ENCODE data around the gene FGF3. TPM values are rescaled to one million over a fixed set of nuclear protein-coding genes. Genes with fewer than 3 reads are reported as not detected.

The FGF3 gene
- total and polyA plus RNA-seq, 10 donors, result not detected

- peaks cover 0 to 3% (median 0%) of the 10 kb centered on the region in 6 donors for H3K4me1 ChIP-seq
- WGBS, 5 donors, result 79 to 93% (median 90%) methylated on average over 11 to 12 of the region's 12 CpGs
- H3K27ac ChIP-seq, result no peak overlapping the region
- H3K9me3 ChIP-seq, result no peaks in the 10 kb centered on the region
- H3K36me3 ChIP-seq, result no peaks in the 10 kb centered on the region
- TF ChIP-seq POLR2AphosphoS5 (IDR thresholded peaks at IDR 0.05) (no peak), POLR2A (IDR thresholded peaks at IDR 0.05) (no peak)
- TF ChIP-seq, protein P1, sequence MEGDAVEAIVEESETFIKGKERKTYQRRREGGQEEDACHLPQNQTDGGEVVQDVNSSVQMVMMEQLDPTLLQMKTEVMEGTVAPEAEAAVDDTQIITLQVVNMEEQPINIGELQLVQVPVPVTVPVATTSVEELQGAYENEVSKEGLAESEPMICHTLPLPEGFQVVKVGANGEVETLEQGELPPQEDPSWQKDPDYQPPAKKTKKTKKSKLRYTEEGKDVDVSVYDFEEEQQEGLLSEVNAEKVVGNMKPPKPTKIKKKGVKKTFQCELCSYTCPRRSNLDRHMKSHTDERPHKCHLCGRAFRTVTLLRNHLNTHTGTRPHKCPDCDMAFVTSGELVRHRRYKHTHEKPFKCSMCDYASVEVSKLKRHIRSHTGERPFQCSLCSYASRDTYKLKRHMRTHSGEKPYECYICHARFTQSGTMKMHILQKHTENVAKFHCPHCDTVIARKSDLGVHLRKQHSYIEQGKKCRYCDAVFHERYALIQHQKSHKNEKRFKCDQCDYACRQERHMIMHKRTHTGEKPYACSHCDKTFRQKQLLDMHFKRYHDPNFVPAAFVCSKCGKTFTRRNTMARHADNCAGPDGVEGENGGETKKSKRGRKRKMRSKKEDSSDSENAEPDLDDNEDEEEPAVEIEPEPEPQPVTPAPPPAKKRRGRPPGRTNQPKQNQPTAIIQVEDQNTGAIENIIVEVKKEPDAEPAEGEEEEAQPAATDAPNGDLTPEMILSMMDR (IDR thresholded peaks at IDR 0.05 in 8 of 11, conservative IDR thresholded peaks at IDR 0.05 in 3 of 11), result no peak
- H3K27me3 ChIP-seq (replicated peaks in 1 of 7), result peaks cover 0 to 76% (median 29%) of the 10 kb centered on the region in 7 donors
- no peak overlapping the region for H3K4me3 ChIP-seq
- intact Hi-C loops (cut with DNase I; ENCODE audit: low total_unique reads), result no loop called here
- peak; percentile 64 for DNase-seq
These were observed 15.0 kb upstream of the FGF3 start for GRCh38 chr11:69834251-69834650.

DNA sequence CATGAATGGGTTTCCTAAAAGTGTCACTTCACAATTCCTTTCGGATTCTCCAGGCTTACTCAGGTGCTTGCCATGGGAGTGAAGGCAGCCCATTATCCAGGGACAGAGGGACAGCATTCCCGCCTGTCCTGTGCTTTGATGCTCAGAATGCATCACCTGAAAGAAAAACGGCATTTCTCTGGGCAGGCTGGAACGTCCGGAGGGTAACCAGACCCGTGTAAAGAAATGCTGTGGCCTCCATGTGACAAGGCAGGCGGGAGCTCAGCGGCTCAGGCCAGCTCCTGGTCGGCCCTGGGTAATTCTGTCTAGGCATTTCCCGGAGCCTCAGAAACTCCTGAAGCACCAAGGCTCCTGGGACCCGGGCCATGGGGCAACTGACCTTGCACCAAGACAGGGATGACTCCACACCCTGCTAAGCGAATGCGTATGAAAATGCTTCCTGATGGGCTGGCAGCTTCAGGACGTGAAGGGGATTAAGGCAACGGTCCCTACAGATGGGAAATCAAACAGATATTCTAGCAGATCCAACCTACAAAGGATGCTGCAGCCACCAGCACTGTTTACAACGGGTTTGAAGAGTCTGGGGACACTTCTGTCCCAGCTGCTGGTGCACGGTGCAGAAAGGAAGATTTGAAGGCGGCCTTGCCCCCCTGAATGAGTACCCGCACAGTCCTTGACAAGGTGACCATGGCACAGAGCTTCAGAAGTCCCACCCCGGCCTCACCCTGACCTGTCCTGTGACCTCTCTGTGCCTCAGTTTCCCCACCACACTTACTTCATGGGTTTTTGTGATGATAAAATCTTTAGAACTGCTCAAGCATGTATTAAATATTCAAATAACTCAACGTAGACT lies 13.6 kb upstream of the FGF3 start:
- peak; percentile 32 for DNase-seq
- Histone ChIP-seq H3K36me3 (no peaks in the 10 kb centered on the region), H3K9me3 (peaks cover 0 to 5% (median 0%) of the 10 kb centered on the region in 8 donors), H3K27me3 (replicated peaks in 1 of 7) (peaks cover 0 to 65% (median 29%) of the 10 kb centered on the region in 7 donors), H3K4me1 (peaks cover 0 to 3% (median 0%) of the 10 kb centered on the region in 6 donors), H3K27ac (no peak overlapping the region), H3K4me3 (no peak overlapping the region)
- TF ChIP-seq POLR2A (IDR thresholded peaks at IDR 0.05), result no peak
- no peak for TF ChIP-seq POLR2AphosphoS5 (IDR thresholded peaks at IDR 0.05)
- intact Hi-C loops (cut with DNase I; ENCODE audit: low total_unique reads), result no loop called here
- 37 to 42% (median 38%) methylated on average over 20 to 21 of the region's 21 CpGs for WGBS, 5 donors

DNA sequence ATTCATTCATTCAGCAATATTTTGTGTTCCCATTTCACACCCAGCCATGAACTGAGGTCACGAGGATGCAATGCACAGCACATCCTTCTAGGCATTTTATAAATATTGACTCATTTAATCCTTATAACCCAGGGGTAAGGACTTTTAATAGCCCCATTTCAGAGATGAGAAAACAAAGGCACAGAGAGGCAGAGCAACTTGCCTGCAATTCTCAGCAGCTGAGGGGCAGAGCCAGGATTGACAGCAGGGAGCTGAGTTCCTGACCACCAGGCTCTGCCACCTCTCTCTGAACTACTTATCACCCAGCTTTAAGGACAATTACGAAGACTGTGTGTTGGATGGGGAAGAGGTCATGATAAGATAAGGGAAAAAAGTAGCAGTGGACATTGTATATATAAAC lies 12.8 kb upstream of the FGF3 start:
- H3K9me3 ChIP-seq, result peaks cover 0 to 13% (median 0%) of the 10 kb centered on the region in 8 donors
- peaks cover 0 to 3% (median 0%) of the 10 kb centered on the region in 6 donors for H3K4me1 ChIP-seq
- peak; percentile 14 for DNase-seq
- intact Hi-C loops (cut with DNase I; ENCODE audit: low total_unique reads), result no loop called here
- no peak overlapping the region for H3K4me3 ChIP-seq
- TF ChIP-seq, protein P1 (IDR thresholded peaks at IDR 0.05 in 8 of 11, conservative IDR thresholded peaks at IDR 0.05 in 3 of 11), result no peak
- TF ChIP-seq POLR2AphosphoS5 (IDR thresholded peaks at IDR 0.05), result no peak
- H3K36me3 ChIP-seq, result no peaks in the 10 kb centered on the region
- 67 to 83% (median 70%) methylated on average over 2 of the region's 2 CpGs for WGBS, 5 donors
- peaks cover 0 to 62% (median 29%) of the 10 kb centered on the region in 7 donors for H3K27me3 ChIP-seq (replicated peaks in 1 of 7)
- H3K27ac ChIP-seq, result no peak overlapping the region

DNA sequence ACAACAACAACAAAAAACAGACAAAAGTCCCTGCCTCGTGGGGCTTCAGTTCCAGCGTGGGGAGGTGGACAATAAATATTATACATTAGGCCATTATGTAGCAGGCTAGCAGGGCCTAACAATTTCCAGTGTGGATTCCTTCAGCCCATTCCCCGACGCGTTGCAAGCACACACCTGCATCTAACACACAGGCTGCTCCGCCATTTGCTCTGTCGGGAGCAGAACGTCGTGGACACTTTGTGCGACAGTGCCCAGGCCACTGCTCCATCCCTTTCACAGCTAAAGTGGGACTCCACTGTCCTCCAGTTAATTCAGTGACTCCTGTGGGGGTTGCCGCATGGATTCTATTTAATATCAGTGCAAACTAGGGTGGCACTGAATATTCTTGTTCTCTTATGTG lies 10.9 kb upstream of the FGF3 start:
- WGBS, 5 donors, result 86 to 89% (median 88%) methylated on average over 11 of the region's 11 CpGs
- peak; percentile 44 for DNase-seq
- intact Hi-C loops (cut with DNase I; ENCODE audit: low total_unique reads), result no loop called here
- no peak for TF ChIP-seq POLR2A (IDR thresholded peaks at IDR 0.05)
- no peak for TF ChIP-seq POLR2AphosphoS5 (IDR thresholded peaks at IDR 0.05)
- TF ChIP-seq, protein P1 (IDR thresholded peaks at IDR 0.05 in 8 of 11, conservative IDR thresholded peaks at IDR 0.05 in 3 of 11), result no peak
- peaks cover 0 to 66% (median 20%) of the 10 kb centered on the region in 7 donors for H3K27me3 ChIP-seq (replicated peaks in 1 of 7)
- no peak overlapping the region for H3K27ac ChIP-seq
- H3K36me3 ChIP-seq, result no peaks in the 10 kb centered on the region
- H3K9me3 ChIP-seq, result peaks cover 0 to 14% (median 0%) of the 10 kb centered on the region in 8 donors
- H3K4me3 ChIP-seq, result no peak overlapping the region
- no peaks in the 10 kb centered on the region for H3K4me1 ChIP-seq

Measured in spleen (tissue), 11 donors.